Spleen (tissue), 7 donors: ENCODE data around the gene SLC26A9.

Source experiments
- POLR2AphosphoS5 ChIP-seq, 3 donors: sonication (generic); formaldehyde crosslinking; IDR thresholded peaks; one replicate each; pipeline ENCODE4 v1.5.1; 2017; ENCODE audit warnings: antibody characterized with exemption in 3 of 3
- TF ChIP-seq, protein P1 (sequence below), 11 experiments: fragments of 200-600 bp in 7 of 11; fragments of 450-650 bp in 4 of 11; sonication (generic) in 4 of 11; IDR thresholded peaks in 8 of 11; conservative IDR thresholded peaks in 3 of 11; 1 replicate in 7 of 11; 2 replicates in 4 of 11; pipeline versions ENCODE4 v1.4.0 to v1.8.0; 2016 to 2021; ENCODE audit warnings: antibody characterized with exemption in 11 of 11, inconsistent platforms in 4 of 11, mild to moderate bottlenecking in 1 of 11
- donor health status: DM: no; HTN: no; CAD: no; lungs with moderate emphysema.
- donor health status: DM: no; HTN: no; CAD: no.
- donor health status: DM: no; HTN: no; CAD: no.

DNA sequence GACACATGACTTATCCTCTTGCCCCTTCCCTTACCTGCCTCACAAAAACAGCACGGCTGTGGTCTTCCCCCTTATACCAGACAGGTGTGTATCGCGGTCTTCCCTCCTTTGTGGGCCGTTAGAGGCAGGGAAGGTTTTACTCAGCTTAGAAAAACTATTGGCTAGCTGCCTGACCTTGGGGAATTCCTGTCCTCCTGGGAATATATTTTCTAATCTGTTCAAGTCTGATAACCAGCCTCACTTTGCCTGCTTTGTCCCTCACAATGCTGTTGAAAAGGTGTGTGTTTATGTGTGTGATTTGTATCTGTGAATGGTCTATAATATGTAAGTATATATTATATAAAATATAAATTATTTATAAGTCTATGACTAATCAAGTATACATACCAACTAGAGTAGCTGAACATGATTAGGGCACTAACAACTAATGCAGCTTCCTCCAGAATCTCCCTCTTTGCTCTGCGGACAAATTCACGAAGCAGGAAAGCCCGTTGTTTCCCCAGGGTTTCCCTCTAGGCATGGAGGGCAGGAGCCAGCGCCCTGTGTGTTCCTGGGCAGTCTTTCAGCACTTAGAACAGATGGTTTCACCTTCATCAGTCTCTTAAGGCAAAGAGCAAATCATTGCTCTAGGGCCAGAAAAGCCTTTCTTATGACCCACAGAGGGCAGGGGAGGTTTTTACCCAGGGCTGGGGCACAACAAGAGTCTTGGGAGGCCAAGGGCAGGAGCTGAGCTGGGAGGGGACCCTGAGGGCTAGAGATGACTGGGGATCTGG, 25.6 kb downstream of the SLC26A9 start:
- TF ChIP-seq, protein P1, sequence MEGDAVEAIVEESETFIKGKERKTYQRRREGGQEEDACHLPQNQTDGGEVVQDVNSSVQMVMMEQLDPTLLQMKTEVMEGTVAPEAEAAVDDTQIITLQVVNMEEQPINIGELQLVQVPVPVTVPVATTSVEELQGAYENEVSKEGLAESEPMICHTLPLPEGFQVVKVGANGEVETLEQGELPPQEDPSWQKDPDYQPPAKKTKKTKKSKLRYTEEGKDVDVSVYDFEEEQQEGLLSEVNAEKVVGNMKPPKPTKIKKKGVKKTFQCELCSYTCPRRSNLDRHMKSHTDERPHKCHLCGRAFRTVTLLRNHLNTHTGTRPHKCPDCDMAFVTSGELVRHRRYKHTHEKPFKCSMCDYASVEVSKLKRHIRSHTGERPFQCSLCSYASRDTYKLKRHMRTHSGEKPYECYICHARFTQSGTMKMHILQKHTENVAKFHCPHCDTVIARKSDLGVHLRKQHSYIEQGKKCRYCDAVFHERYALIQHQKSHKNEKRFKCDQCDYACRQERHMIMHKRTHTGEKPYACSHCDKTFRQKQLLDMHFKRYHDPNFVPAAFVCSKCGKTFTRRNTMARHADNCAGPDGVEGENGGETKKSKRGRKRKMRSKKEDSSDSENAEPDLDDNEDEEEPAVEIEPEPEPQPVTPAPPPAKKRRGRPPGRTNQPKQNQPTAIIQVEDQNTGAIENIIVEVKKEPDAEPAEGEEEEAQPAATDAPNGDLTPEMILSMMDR (IDR thresholded peaks at IDR 0.05 in 8 of 11, conservative IDR thresholded peaks at IDR 0.05 in 3 of 11): no peak
- TF ChIP-seq POLR2AphosphoS5 (IDR thresholded peaks at IDR 0.05): no peak
